ACHN (cell line): ENCODE measurements around the gene HTT.

Source experiments
- DNase-seq: peaks from one replicate; pipeline ENCODE4 v3.0.0-alpha.2; 2015
- in situ Hi-C: cut with HindIII; loops from 2 replicates; pipeline ENCODE4 v1.10.0; 2017; ENCODE audit warnings: low sequenced_read_pairs, low pct_ligation_motif_present, low pct_unique_long_range_greater_than_20kb

HTT gene

DNA sequence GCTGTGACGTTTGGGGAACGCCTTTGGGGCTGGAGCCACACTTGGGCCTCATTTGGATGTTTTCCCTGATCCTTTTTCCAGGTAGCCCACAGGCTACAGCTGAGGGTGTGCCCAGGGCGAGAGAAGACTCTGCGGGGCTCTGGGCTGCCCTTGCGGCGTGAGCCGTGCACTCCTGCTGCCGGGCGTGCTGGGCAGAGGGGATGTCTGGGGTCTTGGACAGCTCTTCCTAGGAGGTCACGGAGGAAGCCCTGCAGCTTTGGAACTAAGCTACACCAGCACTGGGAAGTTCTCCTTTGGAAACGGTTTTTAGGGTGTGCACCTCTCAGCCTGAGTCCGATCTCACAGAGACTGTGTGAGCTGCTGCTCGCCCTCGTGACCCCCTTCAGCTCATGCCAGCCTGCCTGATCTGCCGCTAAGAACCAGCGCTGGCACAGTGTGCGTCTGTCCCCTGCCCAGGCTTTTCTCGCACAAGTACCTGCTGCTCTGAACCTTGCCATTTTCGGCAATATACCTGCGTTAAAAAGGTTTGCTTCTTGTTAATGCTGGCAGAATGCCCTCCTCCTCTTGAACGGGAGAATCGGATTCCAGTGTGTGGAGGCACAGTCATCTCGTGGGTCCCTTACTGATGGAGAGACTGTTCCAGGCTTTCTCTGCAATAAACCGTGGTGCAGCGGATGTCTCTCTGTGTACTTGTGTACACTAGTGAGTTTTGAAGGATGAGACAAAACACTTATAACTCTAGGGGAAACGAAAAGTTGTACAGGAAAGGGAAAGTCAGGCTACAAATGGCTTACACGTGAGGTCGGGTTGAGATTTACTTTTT, 188.8 kb downstream of the HTT start:
- DNase-seq, result no peak
- in situ Hi-C loops, result no loop called here

DNA sequence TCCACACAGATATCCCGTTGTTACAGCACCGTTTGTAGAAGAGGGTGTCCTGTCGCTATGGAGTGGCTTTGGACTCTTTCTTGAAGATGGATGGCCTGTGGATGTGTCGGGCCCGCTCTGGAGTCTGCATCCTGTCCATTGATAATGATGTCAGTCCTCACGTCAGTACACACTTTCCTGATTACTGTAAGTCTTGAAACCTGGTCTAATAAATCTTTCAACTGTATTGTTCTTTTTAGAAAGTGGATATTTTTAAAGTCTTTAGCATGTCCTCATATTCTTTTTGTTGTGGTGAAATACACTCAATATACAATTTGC, 189.4 kb downstream of the HTT start:
- in situ Hi-C loops, result no loop called here
- DNase-seq, result no peak

DNA sequence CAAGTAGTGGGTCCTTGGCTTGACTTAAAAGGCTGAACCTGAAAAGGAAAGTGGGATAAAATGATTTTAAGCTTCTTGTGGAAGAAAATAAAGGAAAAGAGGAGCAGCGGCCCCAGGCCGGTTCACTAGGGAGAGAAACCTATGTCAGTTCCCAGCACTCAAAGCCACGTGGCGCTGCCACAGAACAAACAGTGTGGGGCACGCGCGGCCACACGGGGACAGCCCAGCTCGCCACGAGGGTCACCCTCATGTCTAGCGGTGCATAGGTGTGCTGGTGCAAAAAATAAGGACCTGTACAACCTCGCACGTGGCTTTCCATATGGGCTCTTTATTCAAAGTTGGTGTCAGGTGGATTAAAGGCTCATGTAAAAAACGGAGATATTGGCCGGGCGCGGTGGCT, 191.6 kb downstream of the HTT start:
- in situ Hi-C loops, result no loop called here
- no peak for DNase-seq

DNA sequence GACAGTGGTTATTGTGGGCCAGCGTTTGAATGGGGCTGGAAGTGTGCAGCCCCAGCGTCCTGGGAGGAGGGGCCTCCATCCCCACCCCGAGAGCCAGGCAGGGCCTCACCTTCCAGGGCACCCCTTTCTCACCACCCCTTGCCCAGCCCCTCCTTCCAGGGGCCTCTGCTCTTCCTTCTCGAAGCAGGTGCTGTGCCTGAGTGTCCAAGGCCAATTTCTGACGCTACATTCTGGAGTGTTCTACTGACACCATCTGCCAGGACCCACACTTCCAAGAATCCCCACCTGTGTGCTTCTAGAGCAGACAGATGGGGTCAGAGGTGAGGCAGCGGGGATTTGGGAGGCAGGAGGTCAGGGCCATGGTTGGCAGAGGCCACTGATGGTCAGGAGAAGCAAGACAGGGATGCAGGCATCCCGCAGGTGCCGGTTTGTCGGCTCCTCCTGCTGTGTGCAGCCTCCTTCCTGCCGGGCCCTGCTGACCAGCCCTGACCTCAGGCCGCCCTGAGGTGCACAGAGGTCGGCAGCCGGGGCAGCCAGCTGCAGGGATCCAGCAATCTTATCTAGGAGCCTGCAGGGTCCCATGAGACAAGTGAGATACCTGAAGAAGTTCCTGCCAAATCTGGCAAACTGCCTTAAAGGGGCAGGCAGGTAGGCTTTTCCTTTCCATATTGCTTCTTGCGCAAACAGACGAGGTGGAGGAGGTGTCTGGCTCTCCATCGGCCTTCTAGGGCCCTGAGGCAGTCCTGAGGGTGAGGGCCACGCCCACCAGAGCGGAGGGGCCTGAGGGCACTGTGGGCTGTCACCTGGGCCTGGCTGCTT, 193.3 kb downstream of the HTT start:
- in situ Hi-C loops, result no loop called here
- DNase-seq, result no peak

DNA sequence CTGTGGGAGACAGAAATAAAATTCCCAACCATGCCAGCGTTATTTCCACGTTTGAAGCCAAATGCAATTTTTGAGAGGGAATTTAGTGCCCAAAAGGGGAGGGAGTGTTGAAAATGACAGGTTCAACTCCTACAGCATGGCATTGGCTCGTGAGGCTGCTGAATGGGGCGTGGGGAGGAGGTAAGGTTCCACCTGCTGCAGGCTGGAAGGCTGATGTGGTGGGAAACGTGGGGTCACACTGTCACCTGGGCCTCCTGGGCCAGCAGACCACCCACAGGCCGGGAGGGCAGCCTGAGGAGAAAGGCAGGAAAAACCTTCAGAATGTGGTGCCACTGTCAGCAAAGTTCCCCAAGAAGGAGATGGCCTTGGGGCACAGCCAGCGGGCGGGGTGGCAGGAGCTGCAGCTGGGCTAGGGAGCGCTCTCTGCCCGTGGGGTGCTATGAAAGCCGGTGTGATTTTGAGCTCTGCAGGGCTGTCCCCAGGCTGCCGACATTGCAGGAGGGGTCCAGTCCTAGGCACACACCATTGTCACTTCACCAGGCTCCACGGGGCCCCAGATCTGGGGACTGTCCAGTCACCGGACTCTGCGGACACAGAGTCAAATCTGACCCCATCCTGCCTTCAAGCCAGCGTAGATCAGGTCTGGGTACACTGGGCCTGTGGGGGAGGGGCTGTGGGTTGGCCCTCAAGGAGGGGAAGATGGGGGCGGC, 194.1 kb downstream of the HTT start:
- no peak for DNase-seq
- in situ Hi-C loops, result no loop called here

DNA sequence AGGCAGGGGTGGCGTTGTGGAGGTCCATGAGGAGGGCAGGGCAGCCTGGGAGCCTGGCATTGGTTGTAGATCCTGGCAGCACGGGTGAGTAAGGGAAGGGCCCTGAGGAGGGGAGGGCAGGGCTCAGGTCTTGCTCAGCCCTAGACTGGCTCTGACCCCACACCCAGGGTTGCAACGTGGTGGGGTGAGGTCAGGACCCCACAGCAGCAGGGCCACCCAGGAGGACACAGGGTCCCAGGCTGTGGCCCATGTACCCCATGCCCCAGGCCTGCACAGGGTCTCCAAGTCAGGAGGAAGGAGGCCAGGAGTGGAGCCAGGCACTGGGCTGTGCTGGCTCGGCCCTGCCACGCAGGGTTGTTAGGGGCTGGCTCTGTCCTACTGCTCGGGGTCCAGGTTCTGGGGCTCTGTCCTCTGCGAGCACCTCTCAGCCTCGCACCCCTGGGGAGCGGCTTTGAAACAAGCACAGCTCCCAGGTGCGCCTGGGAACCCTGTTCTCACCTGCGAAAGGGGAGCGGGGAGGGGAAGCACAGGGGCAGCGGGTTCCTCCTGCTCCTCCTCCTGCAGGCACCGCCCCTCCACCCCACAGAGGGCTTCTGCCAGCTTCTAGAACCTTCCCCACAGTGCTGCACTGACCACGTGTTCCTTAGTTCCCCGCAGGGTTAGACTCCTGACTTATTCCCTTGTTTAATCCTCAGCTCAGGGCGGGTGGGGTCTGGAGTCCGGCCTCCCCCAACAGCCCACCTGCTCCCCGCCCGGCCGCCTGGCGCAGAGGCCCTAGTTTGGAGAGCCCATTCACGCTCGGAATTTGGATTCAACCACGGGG, 194.8 kb downstream of the HTT start:
- no peak for DNase-seq
- in situ Hi-C loops, result no loop called here

DNA sequence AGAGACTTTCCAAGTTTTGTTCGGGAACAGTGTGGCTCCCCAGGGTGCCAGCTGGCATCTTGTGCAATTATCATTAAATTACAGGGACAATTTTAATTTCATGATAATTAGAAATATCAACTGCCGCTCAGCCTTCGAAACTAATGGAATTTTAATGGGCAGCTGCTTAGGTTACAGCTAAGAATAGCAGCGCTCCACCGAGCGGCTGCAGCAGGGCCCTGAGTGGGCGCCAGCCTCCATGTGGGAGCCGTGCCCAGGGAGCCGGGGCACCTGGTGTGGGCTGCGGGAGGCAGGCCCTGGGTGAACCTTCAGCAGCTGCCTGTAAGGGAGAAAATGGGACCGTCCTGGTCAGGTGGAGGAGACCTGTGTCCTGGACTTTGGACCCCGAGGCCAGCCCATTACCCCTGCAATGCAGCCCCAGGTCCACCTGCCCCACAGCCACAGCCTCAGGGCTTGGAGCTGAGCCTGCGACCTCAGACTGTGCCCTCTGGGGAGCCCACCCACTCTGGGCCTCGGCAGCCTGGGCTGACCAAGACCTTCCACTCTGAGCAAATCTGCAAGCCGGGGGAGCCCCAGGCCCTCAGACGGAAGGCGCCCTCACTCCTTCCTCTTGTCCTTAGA, 195.6 kb downstream of the HTT start:
- DNase-seq, result no peak
- in situ Hi-C loops, result no loop called here

DNA sequence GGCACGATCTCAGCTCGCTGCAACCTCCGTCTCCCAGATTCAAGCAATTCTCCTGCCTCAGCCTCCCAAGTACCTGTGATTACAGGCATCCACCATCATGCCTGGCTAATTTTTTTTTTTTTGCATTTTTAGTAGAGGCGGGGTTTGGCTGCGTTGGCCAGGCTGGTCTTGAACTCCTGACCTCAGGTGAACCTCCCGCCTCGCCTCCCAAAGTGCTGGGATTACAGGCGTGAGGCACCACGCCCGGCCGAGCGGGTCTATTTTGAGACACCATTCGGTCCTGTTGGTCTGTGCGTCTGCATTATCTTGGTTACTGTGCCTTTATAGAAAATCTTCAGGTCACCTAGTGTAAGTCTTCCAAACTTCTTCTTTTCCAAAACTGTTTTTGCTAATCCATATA, 196.7 kb downstream of the HTT start:
- in situ Hi-C loops, result no loop called here
- no peak for DNase-seq

DNA sequence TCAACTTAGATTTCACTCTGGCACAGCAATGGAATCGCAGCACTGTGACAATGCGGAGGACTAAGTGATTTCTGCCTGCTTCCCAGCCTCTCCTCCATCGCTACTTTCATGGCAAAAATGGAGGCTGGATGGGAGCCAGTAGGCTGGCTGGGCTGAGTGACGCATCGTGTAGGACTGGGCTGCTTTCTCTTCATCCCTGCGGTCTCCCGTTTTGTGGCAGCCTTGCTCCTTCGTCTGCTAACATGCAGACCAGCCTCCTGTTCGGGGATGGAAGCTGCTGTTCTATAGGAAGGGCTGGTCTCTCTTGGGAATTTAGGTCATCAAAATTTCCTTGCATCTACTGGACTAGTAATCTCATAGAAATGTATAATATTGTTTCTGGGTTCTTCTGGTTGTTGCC, 202.5 kb downstream of the HTT start:
- no peak for DNase-seq
- in situ Hi-C loops, result no loop called here

DNA sequence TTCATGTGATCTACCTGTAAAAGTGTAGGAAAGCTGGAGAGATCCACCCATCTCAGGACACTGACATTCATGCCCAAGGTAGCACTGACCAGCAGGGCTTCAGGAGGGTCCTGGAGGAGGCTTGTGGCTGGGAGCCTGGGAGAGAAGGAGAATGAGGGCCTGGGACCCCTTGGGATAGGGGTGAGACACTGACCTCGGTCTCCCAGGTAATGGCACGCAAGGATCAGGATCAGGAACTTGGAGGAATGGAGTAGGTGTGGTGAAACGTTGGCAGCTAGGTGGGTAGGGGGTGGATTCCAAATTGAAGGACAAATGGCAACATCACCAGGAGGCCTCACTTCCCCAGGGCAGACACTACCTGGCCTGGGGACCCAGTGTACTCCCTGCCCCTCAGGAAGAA, 206.0 kb downstream of the HTT start:
- no peak for DNase-seq
- in situ Hi-C loops, result no loop called here

DNA sequence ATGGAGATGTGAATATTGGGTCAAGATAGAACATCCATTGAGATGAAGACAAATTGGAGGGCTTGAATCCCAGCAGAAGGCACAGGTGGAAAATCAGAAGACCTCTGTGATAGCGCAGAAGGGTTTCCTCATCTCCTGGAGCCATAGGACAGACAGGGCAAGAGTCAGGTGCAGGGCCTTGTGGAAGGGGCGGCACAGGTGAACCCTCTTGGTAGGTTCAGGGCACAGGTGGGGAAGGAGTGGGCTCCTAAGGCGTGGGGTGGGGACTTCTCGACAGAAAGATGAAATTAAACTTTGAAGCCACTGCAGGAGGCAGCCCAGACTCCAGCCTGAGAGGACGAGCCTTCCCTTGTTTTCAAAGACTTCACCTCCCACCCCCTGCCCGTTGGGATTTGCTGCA, 209.0 kb downstream of the HTT start:
- in situ Hi-C loops, result no loop called here
- no peak for DNase-seq

DNA sequence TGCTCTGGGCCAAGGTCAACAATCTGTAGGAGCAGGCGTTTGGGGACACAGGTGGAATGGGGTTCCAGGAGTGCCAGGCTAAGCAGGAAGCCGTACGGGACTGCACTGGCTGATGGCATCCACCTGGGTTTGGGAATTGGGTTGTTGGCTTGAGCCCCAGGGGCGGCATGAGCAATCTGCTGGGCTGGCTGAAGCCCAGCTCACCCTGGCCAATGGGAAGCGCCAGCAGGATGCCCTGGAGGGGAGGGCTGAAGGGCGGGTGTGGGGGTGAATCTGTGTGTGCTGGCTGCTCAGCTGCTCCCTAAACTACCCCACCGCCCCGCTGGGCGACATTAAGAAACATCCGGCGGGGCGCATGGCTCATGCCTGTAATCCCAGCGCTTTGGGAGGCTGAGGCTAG, 209.4 kb downstream of the HTT start:
- in situ Hi-C loops, result no loop called here
- DNase-seq, result peak; percentile 31

DNA sequence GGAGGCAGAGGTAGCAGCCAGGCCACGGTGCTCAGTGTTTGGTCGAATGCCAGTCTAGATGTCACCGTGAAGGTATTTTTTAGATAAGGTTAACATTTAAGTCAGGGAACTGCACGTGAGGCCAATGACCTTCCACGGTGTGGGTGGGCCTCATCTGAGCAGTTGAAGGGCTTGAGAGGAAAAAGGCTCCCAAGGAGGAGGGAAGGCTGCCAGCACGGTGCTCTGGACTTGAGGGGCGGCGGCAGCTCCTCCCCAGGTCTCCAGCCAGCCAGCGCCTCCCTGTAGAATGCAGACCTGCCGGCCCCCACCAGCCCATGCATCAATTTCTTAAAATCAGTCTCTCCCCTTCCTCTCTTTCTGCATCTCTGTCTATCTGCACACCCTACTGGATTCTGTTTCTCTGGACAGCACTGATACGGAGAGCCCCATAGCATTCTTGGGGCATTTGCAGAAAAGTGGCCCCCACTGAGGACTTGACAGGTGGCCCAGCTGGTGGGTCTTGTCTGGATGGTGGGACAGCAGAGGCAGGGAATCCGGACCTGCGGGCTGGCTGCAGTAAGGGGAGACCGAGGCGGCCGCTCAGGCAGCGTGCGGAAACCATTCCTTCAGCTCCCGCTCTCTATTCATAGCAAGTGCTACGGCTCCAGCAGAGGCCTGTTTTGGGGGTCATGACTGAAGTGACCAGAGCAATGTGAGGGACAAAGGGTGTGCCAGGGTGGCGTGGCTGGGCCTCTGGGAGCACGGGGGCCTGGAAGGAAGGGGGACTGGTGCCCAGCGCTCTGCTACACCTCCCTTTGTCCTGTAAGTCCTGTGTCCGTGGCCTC, 210.5 kb downstream of the HTT start:
- in situ Hi-C loops, result no loop called here
- no peak for DNase-seq

DNA sequence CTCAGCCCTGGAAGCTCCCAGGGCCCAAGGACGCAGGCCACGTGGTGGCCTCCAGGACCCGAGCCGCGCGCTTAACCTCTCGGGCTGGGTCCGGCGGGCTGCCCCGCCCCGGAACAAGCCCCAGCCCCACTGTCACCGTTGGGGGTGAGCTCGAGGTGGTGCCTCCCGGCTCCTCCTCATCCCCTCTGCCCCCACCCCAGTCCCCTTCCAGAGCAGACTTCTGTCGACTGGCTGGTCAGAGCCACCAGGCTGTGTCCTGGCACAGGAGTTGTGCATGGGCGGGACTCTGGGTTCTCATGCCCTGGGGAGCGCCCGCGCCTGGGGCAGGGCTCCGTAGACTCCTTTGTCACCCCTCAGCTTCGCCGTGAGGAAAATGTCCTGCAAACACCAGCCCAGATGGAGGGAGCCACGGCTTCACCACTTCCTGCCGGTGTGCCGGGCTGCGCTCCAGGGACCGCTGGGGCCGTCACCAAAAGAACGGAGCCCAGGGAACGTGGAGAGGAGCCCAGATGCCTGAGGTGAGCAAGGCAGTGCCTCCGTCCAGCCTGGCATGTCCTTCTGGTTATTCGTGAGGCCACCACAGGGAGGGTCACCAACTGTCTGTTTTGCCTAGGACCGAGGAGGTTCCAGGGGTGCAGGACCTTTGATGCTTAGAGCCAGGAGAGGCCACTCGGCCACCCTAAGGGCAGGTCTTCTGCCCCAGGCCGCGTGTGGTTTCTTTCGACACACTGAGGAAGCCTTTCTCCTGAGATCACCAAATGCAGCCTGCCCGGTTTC, 211.3 kb downstream of the HTT start:
- in situ Hi-C loops, result no loop called here
- no peak for DNase-seq

DNA sequence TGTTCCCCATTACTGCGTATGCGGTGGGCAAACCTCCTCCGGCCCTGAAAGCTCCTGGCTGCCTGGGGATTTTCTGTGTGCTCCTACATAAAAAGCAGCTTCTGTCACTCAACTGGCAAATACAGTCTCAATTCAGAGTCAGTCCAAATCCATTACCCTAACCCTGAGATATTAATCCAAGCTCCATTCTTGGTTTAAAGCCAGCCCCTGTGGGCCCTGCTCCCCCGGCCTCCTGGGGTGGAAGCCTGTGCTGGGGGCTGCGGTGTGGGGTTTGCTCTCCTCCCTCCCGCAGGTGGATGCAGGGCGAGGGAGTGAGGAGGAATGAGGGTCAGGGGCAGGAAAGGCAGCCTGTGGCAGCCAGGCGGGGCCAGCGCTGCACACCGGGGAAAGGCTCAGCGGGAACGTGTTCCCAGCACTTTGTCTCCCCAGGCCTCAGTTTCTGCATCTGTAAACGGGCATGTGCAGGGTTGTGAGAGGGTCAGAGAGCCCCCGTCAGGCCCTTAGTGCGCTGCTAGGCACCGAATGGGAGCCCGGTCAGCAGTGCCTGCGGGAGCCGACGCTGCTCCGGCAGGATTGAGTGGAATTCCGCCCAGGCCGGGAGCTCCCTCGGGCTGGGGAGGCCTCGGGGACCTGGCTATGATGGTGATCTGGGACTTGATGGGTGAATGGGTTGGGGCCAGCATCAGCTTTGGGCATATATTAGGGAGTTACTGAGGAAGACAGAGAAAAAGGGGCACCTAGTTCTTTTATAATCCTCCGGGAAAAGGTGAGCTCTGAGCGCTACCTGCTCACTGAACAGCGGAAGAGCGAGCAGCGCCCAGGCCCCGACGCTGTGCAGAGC, 212.1 kb downstream of the HTT start:
- no peak for DNase-seq
- in situ Hi-C loops, result no loop called here

DNA sequence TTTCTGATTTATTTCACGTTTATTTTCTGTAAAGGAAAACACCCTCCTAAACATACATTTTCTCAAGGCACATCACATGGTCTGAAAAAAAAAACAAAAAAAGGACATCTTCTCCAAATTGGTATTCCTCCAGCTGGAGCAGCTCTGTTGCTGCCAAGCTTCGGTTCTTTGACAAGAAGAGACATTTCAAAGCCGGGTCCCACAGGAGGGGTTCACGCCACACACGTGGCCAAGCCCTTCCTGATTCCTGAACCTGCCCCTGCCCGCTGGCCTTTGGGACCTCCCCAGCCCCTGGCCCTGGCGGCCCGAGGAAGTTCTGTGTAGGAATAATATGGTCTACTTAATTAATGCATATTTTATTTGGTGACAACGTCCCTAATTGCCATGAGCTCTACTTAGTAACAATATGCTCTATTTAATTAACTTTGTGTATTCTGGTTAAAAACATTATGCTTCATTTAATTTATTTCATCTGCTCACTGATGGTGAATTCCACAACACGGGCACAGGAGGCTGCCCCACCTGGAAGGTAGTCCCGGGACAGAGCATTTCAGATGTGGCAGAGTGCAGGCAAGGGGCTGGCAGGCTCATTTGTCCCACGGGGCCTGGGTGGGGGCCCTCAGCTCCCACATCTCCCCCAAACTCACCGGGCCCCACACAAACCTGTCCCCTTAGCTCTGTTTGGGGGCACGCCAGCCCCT, 212.9 kb downstream of the HTT start:
- in situ Hi-C loops, result no loop called here
- no peak for DNase-seq
